HG02642 (cell line): Measurements from ENCODE around the gene ATP5MG.
"Not testable (repeated sequence)": the region's sequence is repeated elsewhere in the genome, so short reads cannot be mapped to it uniquely, and the experiment has no call there.

Source experiments
- ATAC-seq: cut with Tn5 transposase; IDR thresholded peaks from one replicate; pipeline ENCODE4 v1.9.1; 2021; ENCODE audit warnings: mild to moderate bottlenecking; ENCODE audit not compliant: unreplicated experiment, poor library complexity

ATP5MG gene

DNA sequence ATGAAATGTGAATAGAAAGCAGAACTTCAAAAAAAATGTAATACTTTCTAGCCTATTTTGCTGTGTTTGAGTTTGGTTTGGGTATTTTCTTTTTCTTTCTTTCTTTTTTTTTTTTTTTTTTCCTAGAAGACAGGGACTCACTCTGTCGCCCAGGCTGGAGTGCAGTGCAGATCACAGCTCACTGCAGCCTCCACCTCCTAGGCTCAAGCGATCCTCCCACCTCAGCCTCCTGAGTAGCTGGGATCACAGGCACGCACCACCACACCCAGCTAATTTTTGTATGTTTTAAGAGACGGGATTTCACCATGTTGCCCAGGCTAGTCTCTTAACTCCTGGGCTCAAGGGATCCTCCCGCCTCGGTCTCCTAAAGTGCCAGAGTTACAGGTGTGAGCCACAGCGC, 1.2 kb downstream of the ATP5MG start:
- not testable (repeated sequence) for ATAC-seq

DNA sequence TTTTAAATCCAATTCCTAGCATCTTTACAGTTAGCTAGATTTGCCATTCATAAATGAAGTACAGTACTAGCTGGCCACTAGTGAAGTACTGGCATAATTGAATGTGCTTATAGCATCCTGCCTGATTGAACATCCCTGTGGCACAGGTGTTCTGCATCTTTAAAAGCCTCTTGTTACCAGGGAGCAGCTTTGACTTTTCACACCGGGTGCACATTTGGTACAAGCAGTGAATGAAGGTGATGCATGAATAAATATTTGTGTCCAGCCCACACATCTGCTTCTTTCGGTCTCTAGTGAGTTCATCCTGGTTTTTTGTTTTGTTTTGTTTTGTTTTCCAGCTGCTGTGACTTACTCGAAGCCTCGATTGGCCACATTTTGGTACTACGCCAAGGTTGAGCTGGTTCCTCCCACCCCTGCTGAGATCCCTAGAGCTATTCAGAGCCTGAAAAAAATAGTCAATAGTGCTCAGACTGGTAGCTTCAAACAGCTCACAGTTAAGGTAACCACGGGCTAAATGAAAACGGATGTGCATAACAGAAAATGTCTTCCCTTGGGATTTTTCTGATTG, 5.3 kb downstream of the ATP5MG start:
- no peak for ATAC-seq

DNA sequence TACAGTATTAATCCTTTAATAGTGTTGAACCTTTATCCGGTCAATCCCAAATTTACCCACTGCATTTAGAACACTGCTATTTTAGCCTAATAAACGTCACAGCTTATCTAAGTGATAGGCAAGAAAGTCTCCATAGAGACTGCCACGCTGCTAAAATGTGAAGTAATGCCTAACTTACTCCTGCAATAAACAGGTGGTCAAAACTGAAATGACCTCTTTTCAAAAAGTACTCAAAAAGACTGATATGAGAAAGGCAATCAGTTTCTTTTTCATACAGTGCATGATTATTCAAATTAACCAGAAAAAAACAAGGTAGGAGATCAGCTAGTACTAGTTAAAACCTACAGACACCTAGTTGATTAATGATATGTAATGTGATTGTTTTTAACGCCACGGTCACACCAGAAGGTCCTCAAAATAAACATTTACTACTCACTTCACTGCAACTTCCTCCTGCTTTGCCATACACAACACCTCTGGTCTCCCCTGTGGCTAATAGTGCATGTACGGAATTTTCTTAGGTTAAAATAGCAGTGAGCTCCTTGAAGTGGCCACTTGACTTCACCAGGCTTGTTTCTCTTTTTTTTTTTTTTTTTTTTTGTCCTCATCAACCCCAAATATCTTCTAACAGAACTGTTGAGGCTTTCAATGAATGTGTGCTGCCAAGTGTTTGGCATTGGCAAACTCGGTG, 8.8 kb downstream of the ATP5MG start:
- ATAC-seq, result peak; percentile 63

DNA sequence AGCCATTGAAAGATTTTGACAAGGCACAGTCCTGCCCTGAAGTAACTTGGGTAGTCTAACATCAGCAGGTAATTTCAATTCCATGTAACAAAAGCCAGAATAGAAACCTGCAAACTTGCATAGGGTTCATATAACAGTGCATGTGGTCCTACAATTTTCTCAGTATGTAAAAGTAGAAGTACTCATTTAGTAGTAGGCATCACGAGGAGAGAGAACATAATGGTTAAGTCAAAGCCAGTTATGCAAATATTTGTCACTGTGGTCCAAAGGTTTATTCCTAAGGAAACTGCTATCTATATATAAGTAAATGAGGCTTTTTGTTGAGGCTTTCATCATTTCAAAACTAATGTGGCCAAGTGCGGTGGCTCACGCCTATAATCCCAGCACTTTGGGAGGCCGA, 10.1 kb downstream of the ATP5MG start:
- ATAC-seq, result no peak

DNA sequence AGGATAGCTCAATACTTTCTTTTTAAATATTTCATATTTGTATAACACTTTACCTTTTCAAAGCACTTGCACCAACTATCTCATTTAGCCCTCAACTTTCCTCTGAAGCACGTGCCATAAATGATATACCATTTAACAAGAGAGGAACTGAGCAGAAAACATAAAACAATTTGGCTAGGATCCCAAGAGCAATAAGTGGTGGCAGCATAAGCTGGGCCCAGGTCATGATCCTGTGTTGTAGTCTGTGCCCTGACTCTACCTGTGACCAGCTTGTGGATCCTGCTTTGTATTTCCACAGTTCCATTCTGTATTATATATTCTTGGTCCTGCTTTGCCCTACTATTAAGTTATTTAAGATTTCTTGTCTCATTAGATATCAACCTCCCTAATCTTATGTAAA, 11.5 kb downstream of the ATP5MG start:
- no peak for ATAC-seq

DNA sequence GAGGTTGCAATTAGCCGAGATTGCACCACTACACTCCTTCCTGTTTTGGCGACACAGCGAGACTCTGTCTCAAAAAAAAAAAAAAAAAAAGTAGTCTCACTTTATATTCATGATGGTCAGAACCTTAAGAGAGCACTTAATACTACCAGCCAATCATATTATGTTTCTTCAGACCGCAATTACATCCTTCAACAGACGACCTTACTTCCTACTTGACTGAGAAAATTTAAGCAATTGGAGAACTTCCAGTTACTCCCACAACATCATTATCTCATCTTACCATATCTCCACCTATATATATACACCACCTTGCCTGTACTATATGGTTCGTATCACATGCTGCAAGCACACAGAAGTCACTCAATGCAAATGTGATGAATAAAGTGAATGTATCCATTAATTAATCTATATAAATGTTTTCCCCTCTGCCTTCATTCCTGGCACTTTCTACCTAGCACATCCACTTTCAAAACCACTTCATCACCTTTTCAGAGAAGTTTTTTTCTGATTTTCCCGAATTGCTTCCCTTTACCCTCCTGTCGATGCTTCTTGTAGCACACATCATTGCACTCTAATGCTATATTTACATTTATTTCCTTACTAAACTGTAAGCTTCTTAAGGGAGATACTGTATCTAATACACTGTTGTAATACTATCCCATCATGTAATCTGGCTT, 13.8 kb downstream of the ATP5MG start:
- ATAC-seq, result no peak

DNA sequence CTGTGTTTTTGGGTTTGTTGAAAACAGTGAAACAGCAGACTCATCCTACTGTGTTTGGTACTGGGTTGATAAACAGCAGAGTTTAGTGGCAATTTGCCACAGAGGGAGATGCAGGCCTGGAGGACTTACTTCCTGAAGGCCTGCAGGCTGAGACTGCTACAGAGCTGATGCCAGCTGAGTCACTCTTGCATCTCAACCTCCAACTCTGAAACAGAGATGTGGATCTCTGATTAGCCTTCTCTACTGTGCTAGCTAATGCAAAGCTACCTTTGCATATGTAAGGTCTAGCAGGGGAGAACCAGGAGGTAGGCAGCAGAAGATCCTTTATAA, 14.3 kb downstream of the ATP5MG start:
- no peak for ATAC-seq

DNA sequence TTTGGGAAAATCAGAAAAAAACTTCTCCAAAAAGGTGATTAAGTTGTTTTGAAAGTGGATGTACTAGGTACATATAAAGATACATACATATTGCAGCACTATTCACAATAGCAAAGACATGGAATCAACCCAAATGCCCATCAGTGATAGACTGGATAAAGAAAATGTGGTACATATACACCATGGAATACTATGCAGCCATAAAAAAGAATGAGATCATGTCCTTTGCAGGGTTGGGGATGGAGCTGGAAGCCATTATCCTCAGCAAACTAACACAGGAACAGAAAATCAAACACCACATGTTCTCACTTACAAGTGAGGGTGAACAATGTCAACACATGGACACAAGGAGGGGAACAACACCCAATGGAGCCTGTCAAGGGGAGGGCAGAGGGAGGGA, 15.5 kb downstream of the ATP5MG start:
- ATAC-seq, result not testable (repeated sequence)

DNA sequence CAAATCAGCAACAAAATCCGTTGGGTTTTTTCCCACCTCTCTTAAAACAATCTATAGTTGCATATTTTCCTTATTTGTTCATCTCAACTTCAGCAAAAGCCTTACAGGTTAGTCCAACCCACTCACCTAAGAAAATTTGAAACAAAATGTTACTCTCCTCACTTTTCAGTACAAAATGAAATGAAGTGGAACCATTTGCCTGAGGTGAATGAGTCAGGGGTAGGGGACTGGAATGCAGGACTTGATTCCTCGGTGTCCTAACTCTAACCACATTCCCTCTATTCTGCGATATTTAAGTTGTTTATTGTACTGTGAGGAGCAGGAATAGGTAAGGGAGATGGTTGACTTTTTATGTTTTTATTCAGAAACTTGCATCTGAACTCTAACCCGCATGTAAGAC, 16.4 kb downstream of the ATP5MG start:
- ATAC-seq, result no peak

DNA sequence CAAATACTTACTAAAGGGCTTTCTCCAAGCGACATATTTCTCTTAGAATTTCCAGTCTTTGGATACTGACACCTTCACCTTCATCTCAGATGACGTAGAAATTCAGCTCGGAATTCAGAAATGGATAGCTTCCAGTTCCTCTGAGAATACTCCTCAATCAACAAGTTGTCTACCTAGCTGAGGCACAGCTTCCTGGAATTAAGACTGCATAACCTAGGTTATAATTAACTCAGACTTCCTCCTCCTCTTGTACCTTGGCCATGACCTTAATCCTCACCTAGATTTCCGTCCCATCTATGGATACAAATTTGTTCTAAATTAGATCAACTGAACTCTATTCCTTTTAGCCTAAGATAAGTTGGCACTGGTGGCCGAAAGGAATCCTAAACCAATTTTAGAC, 17.4 kb downstream of the ATP5MG start:
- no peak for ATAC-seq

DNA sequence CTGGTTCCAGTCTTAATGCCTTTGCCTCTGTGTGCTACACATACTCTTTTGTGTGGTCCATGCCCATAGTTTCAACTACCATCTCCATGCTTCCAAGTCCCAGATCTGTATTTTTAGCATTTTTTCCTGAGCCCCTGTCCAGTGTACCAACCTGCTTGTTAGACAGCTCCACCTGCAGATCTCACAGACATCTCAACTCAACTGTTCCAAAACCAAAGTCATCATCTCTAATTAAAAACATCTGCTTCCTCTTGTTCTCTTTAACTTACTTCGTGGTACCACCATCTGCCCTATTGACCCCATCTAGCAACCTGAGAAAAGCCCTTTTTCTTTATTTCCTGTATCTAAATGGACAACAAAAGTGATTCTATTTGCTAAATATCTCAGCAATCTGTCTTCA, 26.3 kb downstream of the ATP5MG start:
- no peak for ATAC-seq

DNA sequence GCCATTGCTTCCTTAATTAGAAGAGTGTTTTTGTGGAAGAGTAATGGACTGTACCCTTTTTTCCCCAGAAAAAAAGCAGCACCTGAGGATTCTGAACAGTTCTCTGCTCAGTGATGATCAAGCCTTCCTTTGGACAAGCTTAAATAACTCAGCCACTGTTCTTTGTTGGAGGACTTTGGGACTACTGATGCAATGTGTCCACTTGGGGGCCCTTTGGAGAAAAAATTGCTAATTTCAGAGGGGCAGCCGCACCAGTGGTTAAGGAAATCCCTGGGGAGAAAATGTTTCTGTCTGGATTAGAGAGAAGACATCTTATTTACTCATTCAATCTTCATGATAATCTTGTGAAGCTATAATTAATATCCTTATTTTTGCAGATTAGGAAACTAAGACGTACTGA, 29.6 kb downstream of the ATP5MG start:
- ATAC-seq, result no peak

DNA sequence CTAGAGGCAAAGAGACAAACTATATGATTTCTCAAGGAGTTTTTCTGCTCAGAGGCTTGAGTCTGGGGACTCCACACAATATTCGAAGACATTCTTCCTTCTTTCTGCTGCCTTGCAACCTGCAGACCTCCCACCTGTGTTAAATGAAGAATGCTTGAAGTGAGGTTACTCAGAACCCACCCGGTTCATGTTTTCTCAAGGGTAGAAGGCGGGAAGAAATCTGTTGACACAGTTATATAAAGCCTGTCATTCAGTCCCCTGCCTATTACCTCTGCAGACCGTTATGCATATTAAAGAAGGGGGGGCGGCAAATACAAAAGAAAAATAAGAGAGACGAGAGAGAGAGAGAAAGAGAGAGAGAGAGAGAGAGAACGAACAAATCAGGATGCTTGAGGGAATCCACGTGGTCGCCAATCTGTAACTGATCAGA, 32.7 kb downstream of the ATP5MG start:
- ATAC-seq, result no peak

DNA sequence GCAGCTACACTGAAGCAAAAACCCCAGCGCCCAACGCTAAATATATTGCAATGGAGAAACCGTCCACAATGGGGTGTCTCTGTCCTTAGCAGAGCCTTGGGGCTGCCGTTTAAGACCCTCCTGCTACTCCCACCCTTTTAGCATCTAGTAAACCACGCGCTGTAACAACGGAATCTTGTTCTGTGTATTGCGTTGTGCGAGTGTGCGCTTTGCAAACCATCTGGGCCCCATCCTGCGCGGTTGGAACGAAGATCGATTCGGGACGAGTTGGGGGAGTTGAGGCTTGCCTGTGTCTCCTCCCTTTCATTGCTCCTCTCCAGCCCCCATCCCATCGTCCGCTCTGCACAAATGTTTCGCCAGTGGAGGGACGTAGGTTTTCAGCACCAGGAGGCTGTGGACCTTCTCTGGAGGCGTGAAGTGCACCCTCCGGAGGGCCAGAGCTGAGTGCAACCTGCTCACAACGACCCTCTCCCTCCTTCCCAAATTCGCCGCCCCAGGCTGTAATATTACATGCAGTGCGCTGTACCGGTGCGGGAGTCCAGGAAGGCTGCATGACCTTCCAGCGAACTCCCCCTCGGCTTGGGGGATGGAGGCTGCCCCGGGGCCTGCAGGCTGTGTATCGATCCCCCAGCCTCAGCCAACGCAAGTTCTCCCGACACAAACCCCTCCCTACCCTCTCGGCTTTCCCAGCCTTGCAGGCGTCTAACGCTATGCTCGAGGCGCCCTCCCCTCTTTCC, 33.3 kb downstream of the ATP5MG start:
- no peak for ATAC-seq

DNA sequence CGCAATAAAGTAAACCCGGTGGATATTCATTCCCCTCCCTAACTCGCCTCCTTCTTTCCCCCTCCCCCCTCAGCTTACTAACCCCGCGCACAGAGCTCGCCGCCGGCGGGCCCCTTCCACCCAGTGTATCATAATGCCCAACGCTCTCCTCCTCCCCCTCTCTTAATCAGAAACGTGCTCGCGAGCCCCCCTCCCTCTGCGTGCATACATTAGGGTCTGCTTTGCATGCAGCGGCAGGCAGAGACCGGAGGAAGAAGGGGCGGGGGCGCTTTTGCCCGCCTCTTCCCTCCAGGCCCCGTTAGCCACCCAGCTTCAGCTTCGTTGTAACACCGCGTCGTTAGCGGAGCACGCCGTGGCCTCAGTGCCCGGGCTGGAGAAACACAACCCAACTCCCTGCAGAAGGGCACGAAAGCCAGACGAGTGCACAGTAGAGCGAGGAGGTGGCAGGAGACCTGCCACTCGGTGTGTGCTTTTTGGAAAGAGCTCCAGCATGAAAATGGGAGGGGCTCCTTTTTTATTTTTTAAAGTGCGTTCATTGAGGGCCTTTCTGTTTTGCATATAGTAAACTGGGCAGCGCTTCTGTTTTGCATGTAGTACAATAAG, 34.0 kb downstream of the ATP5MG start:
- peak; percentile 22 for ATAC-seq

DNA sequence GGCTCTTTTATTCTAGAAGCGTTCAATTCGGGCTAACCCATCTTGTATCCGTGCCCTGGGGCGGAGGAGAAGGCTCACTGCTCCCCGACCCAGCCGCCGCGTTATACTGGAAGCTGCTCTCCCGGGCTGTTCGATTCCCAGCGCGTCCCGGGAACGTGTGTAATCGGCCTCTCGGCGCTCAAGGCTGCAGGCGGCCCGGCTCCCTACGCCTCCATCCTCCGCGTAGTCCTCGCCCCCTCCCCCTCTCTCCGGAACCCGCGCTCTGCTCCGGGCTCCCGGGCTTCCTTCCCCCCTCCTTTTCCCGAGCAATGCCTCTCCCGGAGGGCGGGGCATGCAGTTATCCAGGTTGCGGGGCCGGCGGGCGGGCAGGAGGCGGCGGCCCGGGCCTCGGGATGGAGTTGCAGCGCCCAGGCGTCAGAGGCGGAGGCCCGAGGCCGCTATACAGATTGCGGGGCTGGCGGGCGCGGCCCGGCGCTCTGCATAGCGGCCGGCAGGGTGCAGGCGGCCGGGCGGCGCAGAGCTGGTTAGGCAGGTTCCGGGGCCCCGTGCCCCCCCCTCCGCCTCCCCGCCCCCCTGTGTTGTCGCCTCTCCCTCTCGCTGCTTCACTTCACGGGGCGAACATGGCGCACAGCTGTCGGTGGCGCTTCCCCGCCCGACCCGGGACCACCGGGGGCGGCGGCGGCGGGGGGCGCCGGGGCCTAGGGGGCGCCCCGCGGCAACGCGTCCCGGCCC, 34.7 kb downstream of the ATP5MG start, which contains the start of gene KMT2A:
Gene KMT2A, plus strand, starts transcription at position 600 of the 732 bp plus-strand sequence. Its CDS starts 21 bp downstream, at position 621.
- ATAC-seq, result peak; percentile 65

DNA sequence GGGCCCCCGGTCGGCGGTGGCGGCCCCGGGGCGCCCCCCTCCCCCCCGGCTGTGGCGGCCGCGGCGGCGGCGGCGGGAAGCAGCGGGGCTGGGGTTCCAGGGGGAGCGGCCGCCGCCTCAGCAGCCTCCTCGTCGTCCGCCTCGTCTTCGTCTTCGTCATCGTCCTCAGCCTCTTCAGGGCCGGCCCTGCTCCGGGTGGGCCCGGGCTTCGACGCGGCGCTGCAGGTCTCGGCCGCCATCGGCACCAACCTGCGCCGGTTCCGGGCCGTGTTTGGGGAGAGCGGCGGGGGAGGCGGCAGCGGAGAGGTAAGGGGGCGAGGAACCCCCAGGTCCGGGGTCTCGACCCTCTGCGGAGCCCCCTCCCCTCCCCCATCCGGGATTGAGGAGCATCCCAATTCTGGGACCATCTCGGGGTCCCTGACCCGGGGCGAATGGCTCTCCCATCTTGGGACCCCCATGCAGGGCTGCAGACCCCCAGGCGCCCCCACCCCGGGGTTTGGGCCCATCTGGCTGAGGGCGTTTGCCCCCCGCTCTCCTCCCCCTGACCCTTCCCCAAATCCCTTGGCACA, 35.3 kb downstream of the ATP5MG start:
- peak; percentile 30 for ATAC-seq

DNA sequence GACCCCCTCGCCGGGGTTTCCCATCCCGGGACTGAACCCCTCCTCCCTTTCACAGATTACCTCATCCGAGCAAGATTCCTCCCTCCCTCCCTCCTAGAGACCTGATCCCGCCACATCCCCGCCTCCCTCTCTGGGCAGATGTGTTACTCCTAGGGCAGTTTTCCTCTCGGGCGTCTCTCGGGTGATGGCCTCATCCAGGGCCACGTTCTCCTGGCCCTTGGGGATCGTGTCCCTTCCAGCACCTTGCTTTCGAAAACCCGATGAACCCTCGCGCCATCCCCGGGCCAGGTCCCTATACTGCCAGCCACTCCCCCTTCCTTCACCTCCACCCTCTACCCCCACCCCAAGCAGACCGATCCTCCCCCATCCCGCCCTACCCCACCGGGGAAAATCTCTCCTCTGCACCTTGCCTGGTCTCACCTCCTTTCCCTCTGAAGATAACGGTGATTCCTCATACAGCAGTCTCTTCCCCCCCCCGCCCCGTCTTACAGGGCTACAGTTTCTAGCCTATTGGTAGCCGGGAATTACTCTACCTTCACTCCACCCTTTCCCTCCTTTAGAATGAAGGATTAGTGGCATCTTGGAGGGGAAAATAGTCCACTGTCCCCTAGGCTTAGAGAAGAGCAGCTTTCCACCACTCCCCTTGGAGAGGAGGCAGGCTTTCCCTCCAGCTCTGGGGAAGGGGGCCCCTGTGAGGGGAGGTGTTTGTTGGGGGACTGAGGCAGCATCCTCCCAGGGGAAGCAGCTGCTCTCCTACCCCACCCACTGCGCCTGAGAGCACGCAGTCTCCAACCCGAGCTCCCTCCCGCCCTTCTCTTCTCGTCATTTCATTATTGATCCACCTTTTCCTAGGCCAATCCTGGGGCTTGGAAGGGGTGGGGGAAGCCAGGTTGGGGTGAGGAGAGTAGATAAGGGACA, 36.1 kb downstream of the ATP5MG start:
- ATAC-seq, result no peak
